ENCODE measurements around the gene EDDM3A.

The EDDM3A gene

GRCh38 chr14:20774258-20774824 is 28.7 kb downstream of the EDDM3A start:
- no peak for DNase-seq (ENCODE audit: low read depth, low spot score)
- H3K4me3 ChIP-seq (ENCODE audit: low read length), result no peak overlapping the region

DNA sequence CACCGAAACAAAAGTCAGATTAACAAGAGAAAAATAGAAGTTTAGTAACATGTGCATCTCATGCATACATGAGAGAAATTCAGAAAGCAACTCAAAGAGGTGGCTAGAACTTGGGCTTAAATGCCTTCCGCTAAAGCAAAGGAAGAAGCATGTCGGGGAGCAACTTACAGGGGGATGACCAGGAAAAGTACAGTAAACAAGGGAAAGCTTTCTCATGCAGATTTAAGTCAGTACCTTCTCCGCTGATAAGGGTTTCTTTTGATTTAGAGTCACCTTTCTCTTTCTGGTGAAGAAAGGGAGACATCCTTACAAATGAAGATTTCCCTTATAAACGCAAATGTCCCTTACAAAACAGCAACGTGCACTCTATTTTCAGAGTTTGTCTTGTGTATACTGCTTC is 29.4 kb downstream of the EDDM3A start:
- no peak overlapping the region for H3K4me3 ChIP-seq (ENCODE audit: low read length)
- DNase-seq (ENCODE audit: low read depth, low spot score), result no peak

DNA sequence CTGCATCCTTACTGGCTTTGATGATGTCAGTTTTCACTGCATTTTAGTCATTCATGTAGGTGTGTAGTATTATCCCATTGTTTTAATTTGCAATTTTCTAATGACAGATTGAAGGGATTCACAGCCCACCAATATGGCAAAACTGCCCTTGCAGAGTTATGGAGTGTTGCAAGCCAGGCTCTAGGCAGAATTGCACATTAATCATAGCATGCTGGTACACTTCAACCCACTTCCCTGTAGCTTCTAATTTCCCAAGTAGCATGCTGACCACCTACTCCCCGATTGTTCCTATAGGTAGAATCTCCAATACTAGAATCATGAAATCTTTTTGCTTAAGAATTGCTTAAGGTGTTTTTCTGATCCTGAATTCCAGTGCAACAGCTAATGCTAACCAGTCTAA is 30.2 kb downstream of the EDDM3A start:
- no peak overlapping the region for H3K4me3 ChIP-seq (ENCODE audit: low read length)
- no peak for DNase-seq (ENCODE audit: low read depth, low spot score)

GRCh38 chr14:20781803-20782202 is 36.1 kb downstream of the EDDM3A start:
- peak; percentile 15 for DNase-seq (ENCODE audit: low read depth, low spot score)
- H3K4me3 ChIP-seq (ENCODE audit: low read length), result peak overlapping the region; percentile 25

DNA sequence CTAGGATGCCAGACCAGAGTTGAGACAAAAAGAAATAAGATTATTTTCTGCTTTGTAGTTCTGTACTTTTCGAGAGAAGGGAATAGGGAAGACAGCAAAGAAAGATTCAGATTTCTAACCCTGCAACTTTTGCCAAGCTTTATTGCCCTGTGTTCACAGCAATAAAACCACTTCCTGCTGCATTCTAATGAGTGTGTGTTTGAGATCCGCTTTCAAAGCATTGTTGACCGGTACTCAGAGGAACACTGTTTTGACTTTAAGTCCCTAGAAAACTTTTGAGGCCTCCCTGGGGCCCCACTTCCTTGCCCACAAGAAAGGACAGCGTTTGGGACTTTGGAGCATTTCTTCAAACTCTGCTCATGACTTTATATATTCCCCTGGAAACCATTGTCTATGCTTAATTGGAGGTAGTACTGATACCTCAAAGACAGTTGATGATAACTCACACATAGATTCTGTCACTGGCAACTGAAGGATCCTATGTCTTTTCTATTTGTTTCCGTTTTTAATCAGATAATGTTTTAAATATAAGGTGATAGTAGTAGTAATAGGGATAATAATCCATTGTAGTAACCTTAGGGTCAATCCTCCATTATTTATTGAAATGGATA is 36.7 kb downstream of the EDDM3A start:
- peak; percentile 67 for DNase-seq (ENCODE audit: low read depth, low spot score)

GRCh38 chr14:20787025-20787424 is 41.3 kb downstream of the EDDM3A start:
- DNase-seq (ENCODE audit: low read depth, low spot score), result no peak
- no peak overlapping the region for H3K4me3 ChIP-seq (ENCODE audit: low read length)

More for the DNA sequence above, 36.7 kb downstream of the EDDM3A start:
- peak overlapping the region; percentile 25 for H3K4me3 ChIP-seq (ENCODE audit: low read length)

DNA sequence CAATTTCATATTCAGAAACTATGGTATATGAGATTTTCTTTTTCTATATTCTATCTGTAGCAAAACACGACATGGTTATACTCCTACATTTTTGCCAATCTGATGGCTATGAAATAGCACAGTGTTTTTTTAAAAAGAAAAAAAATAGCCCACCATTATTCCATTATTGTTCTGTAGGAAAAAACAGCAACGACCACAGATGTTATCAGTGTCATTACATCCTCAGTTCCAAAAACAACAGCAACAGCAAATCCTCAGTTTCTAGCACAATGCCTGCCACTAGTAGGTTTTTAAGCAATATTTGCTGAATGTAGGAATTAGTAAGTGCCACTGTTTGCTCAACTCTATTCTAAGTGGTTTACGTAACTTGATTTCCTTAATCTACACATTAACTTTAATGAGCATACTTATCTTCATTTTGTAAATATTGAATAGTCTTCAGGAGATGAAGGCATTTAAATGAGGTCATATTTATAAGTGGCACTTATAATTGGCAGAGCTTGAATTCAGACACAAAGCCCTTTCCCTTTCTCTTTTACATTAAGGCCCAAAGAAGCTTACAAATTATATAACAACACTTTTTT is 43.6 kb downstream of the EDDM3A start:
- no peak overlapping the region for H3K4me3 ChIP-seq (ENCODE audit: low read length)
- DNase-seq (ENCODE audit: low read depth, low spot score), result no peak

DNA sequence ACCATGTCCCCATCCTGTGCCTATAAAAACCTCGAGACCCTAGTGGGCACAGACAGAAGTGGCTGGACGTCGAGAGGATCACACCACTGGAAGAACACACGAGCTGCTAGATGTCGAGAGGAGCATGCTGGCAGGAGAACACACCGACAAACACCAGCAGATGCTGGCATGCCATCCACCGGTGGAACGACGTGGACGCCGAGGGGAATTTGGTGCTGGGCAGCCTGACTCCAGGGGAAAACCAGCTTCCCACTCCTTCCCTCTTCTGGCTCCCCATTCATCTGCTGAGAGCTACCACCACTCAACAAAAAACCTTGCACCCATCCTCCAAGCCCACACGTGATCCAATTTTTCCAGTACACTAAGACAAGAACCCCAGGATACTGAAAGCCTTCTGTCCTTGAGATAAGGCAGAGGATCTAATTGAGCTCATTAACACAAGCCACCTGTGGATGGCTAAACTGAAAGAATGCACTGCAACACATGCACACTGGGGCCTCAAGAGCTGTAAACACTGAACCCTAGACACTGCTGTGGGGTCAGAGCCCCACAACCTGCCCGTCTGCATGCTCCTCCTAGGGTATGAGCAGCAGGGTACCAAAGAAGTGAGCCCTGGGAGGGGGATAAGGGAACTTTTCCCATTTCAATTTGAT is 44.9 kb downstream of the EDDM3A start:
- H3K4me3 ChIP-seq (ENCODE audit: low read length), result no peak overlapping the region
- no peak for DNase-seq (ENCODE audit: low read depth, low spot score)

DNA sequence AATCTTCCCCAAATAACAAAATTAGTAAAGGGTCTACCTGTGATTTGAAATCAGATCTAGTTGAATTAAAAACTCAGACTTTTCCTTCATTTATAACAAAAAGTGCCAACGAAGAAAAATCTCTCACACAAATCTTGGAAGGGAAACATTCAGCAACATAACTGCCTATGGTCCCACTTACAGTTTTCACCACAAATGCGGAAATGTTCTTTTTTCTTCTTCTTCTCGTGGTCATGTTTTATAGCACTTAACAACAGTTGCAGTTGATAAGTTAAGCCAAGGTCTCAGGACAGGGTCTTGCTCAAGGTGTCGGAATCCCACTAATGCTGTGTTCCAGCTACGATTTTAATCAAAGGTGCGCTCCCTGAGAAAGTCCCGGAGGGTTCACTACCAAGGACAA is 45.5 kb downstream of the EDDM3A start:
- no peak for DNase-seq (ENCODE audit: low read depth, low spot score)
- H3K4me3 ChIP-seq (ENCODE audit: low read length), result no peak overlapping the region

DNA sequence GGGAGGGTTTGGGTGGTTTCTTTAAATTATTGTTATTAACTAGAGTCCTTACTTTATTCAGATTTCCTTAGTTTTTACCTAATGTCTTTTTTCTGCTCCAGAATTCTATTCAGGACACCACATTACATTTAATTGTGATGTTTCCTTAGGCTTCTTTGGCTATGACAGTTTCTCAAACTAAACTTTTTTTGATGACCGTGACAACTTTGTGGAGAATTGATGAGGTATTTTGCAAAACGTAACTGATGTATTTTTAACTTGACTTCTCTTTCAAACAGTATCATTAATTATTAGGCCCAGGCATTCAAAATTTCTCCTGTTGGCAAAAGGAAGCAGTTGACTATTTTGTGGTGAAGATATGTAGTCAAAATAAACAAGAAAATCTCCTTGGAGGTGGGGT is 45.9 kb downstream of the EDDM3A start:
- no peak for DNase-seq (ENCODE audit: low read depth, low spot score)
- H3K4me3 ChIP-seq (ENCODE audit: low read length), result no peak overlapping the region

GRCh38 chr14:20792556-20792955 is 46.9 kb downstream of the EDDM3A start:
- H3K4me3 ChIP-seq (ENCODE audit: low read length), result no peak overlapping the region
- DNase-seq (ENCODE audit: low read depth, low spot score), result no peak

DNA sequence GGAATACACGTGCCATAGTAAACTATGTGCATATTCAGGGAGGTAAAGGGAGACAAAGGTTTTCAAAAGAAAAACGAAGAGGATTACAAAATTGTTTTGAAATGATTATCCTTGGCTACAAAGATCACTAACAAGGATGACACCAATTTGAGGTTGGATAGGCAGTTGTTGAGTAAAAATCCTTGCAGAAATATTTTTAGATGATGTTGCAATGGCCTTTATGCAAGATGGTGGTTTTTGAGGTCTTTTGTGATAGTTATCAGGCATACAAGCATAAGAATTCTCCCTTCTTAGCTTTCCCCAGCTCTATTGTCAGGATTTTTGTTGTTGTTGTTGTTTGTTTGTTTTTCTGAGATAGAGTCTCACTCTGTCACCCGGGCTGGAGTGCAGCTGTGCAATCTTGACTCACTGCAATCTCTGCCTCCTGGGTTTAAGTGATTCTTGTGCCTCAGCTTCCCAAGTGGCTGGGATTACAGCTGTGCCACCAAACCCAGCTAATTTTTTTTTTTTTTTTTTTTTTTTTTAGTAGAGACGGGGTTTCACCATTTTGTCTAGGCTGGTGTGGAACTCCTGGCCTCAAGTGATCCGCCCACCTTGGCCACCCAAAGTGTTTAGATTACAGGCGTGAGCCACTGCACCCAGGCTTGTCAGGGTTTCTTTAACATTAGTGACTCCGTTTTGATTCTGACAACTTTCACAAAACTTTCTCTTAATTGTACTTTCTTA is 49.1 kb downstream of the EDDM3A start:
- DNase-seq (ENCODE audit: low read depth, low spot score), result no peak
- H3K4me3 ChIP-seq (ENCODE audit: low read length), result no peak overlapping the region

GRCh38 chr14:20797164-20797563 is 51.5 kb downstream of the EDDM3A start:
- H3K4me3 ChIP-seq (ENCODE audit: low read length), result no peak overlapping the region
- no peak for DNase-seq (ENCODE audit: low read depth, low spot score)

All from Jurkat, Clone E6-1 (cell line).